Body of pancreas (tissue), 4 donors: ENCODE measurements around the gene OR2AP1. TPM values are rescaled to one million over a fixed set of nuclear protein-coding genes. Genes with fewer than 3 reads are reported as not detected.
"Not testable (repeated sequence)": the region's sequence is repeated elsewhere in the genome, so short reads cannot be mapped to it uniquely, and the experiment has no call there.

Source experiments
- ATAC-seq: fragments of 150-250 bp; one replicate; pipeline ENCODE4 v1.9.1; 2016
- DNase-seq, 4 donors: peaks; one replicate each; pipeline ENCODE4 v3.0.0-alpha.2; 2019
- H3K27ac ChIP-seq, 4 donors: fragments of 200-600 bp; sonication (generic); 1 replicate in 3 of 4; 2 replicates in 1 of 4; pipeline versions ENCODE4 v1.5.1 to v1.6.1; 2016 to 2019; ENCODE audit warnings: mild to moderate bottlenecking in 1 of 4, mixed read lengths in 1 of 4, moderate library complexity in 1 of 4
- H3K27me3 ChIP-seq, 2 donors: fragments of 200-600 bp; sonication (generic); one replicate each; pipeline ENCODE4 v1.6.0; 2016; ENCODE audit warnings: mild to moderate bottlenecking in 1 of 2
- H3K36me3 ChIP-seq, 2 donors: fragments of 200-600 bp; sonication (generic); replicated peaks in 1 of 2; 2 replicates each; pipeline ENCODE4 v1.5.1; 2016; ENCODE audit warnings: low read depth in 2 of 2; ENCODE audit not compliant: insufficient read depth in 1 of 2
- H3K4me1 ChIP-seq: fragments of 200-600 bp; sonication (generic); one replicate; pipeline ENCODE4 v1.6.0; 2016
- H3K4me3 ChIP-seq, 2 donors: fragments of 200-600 bp; sonication (generic); 1 replicate in 1 of 2; 2 replicates in 1 of 2; pipeline ENCODE4 v1.5.1; 2016 to 2019
- H3K9me3 ChIP-seq, 3 donors: fragments of 200-600 bp; sonication (generic); 1 replicate in 2 of 3; 2 replicates in 1 of 3; pipeline ENCODE4 v1.5.1; 2016
- POLR2A ChIP-seq, 3 donors: fragments of 450-650 bp; IDR thresholded peaks; one replicate each; pipeline ENCODE4 v1.6.1; 2016; ENCODE audit warnings: antibody characterized with exemption in 3 of 3, mild to moderate bottlenecking in 2 of 3
- WGBS, 2 donors: methylation state at CpG; one replicate each; pipeline ENCODE4 v1.1.5; 2017; 5-methylcytosine and 5-hydroxymethylcytosine counted together
- intact Hi-C: fragments of 100-400 bp; cut with DNase I; formaldehyde crosslinking; loops from one replicate; pipeline ENCODE4 v1.15.1; 2023
- total RNA-seq, 2 donors: library from RNA; depleted of rRNA; stranded (reverse); fragments of >200 nt; gene quantifications; one replicate each; pipeline ENCODE4 v1.1.0, GENCODE V29; 2016
- TF ChIP-seq, protein P1 (sequence below), 7 experiments: fragments of 450-650 bp in 4 of 7; fragments of 200-600 bp in 3 of 7; sonication (generic) in 3 of 7; IDR thresholded peaks; one replicate each; pipeline ENCODE4 v1.5.1; 2016 to 2019; ENCODE audit warnings: antibody characterized with exemption in 7 of 7

Gene OR2AP1
- total RNA-seq, 2 donors from 2014 or later: not detected

DNA sequence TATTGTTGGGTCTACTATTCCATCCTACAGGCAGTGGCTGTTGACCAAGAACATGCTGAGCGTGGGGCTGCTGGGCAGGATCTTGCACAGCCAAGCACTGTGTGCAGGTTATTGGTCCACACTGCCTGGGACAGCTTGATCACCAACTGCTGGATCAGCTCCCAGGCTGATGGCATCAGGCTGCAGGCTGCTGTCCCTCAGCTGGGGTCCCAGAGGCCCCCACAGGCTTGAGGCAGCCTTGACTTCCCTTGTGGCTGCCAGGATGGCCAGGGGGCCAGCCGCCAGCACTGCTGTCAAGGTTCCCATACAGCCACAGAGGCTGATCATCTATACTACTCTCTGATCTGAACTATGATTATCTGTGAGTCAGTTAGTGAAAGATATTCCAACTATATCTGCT lies 9.8 kb downstream of the OR2AP1 start:
- no peaks in the 10 kb centered on the region for H3K36me3 ChIP-seq
- intact Hi-C loops: no loop called here
- DNase-seq (no peak), ATAC-seq (no peak)
- H3K27me3 ChIP-seq: no peaks in the 10 kb centered on the region
- no peak overlapping the region for H3K4me3 ChIP-seq
- WGBS, 2 donors: 88 to 94% methylated on average over 2 of the region's 2 CpGs
- TF ChIP-seq, protein P1, sequence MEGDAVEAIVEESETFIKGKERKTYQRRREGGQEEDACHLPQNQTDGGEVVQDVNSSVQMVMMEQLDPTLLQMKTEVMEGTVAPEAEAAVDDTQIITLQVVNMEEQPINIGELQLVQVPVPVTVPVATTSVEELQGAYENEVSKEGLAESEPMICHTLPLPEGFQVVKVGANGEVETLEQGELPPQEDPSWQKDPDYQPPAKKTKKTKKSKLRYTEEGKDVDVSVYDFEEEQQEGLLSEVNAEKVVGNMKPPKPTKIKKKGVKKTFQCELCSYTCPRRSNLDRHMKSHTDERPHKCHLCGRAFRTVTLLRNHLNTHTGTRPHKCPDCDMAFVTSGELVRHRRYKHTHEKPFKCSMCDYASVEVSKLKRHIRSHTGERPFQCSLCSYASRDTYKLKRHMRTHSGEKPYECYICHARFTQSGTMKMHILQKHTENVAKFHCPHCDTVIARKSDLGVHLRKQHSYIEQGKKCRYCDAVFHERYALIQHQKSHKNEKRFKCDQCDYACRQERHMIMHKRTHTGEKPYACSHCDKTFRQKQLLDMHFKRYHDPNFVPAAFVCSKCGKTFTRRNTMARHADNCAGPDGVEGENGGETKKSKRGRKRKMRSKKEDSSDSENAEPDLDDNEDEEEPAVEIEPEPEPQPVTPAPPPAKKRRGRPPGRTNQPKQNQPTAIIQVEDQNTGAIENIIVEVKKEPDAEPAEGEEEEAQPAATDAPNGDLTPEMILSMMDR (IDR thresholded peaks at IDR 0.05): no peak
- no peak for TF ChIP-seq POLR2A (IDR thresholded peaks at IDR 0.05)
- no peak overlapping the region for H3K27ac ChIP-seq
- H3K4me1 ChIP-seq: no peaks in the 10 kb centered on the region
- no peaks in the 10 kb centered on the region for H3K9me3 ChIP-seq

DNA sequence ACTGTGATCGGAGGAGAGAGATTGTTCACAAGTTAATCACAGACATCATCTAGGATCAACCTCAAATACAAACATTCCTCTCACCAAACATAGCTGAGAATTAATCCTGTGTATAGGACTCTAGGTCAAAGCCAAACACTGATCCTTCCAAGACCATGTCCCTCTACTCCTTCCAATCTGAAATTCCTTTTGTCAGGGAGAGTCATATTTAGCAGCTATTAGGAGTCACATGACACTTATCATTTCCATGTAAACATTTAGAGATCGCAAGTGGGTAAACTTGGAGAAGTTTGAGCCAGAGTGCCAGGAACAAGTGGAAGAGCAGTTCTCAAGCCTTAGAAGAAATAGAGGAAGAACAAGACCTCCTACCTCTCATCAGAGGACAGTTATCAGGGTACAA lies 13.5 kb downstream of the OR2AP1 start:
- H3K27ac ChIP-seq: no peak overlapping the region
- intact Hi-C loops: no loop called here
- no peak overlapping the region for H3K4me3 ChIP-seq
- no peaks in the 10 kb centered on the region for H3K4me1 ChIP-seq
- H3K36me3 ChIP-seq: no peaks in the 10 kb centered on the region
- no peak for ATAC-seq
- TF ChIP-seq, protein P1 (IDR thresholded peaks at IDR 0.05): no peak
- no peak for TF ChIP-seq POLR2A (IDR thresholded peaks at IDR 0.05)
- H3K9me3 ChIP-seq: no peaks in the 10 kb centered on the region
- H3K27me3 ChIP-seq: no peaks in the 10 kb centered on the region
- 17 to 23% methylated on average over 2 of the region's 2 CpGs for WGBS, 2 donors
- no peak for DNase-seq

DNA sequence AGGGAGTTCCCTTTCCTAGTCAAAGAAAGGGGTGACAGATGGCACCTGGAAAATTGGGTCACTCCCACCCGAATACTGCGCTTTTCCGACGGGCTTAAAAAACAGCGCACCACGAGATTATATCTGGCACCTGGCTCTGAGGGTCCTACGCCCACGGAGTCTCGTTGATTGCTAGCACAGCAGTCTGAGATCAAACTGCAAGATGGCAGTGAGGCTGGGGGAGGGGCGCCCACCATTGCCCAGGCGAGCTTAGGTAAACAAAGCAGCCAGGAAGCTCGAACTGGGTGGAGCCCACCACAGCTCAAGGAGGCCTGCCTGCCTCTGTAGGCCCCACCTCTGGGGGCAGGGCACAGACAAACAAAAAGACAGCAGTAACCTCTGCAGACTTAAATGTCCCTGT lies 17.9 kb downstream of the OR2AP1 start:
- H3K27me3 ChIP-seq, H3K4me3 ChIP-seq, H3K4me1 ChIP-seq, DNase-seq, H3K9me3 ChIP-seq, H3K27ac ChIP-seq, ATAC-seq, intact Hi-C loops, H3K36me3 ChIP-seq: not testable (repeated sequence)
- WGBS, 2 donors: 67 to 78% methylated on average over 9 to 12 of the region's 12 CpGs

DNA sequence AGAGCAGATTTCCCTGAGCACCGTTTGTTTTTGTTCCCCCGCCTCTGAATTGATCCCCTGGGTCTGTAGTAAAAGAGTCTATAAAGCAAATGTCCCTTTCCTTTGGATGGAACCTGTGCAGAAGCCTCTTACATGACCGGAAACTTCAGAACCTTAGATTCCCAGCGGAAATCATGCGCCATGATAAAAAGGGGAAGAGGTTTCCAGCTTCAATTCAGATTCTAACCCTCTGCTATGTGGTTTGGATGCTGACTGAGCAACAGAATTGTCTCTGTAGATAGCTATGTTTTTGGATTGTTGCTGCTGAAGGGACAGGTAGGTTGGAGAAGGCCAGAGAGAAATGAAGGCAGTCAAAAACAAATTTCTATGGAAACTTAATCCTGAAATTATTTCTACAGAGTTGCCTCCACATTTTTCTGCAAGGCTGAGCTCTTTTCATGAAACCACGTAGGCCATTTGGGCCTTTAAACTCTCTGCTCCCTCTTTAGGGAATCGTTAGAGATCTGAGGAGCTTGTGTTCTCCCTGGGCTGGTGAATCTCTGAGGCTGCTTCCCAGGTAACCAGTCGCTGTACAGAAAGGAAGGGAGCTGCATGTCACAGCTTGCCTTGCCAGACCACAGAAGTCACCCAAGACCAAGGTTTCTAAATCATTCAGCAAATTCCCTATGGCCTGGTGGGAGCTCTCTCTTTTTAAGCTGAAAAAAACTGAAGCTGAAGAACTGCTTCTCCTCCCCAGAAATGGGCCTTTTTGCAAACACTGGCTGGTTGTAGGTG lies 35.7 kb downstream of the OR2AP1 start:
- Histone ChIP-seq H3K4me1 (no peaks in the 10 kb centered on the region), H3K4me3 (no peak overlapping the region), H3K27ac (no peak overlapping the region), H3K9me3 (no peaks in the 10 kb centered on the region), H3K36me3 (no peaks in the 10 kb centered on the region), H3K27me3 (no peaks in the 10 kb centered on the region)
- ATAC-seq (no peak), DNase-seq (no peak)
- intact Hi-C loops: no loop called here
- 74% methylated on average over 8 of the region's 8 CpGs for WGBS, 2 donors
- no peak for TF ChIP-seq POLR2A (IDR thresholded peaks at IDR 0.05)
- TF ChIP-seq, protein P1 (IDR thresholded peaks at IDR 0.05): no peak

DNA sequence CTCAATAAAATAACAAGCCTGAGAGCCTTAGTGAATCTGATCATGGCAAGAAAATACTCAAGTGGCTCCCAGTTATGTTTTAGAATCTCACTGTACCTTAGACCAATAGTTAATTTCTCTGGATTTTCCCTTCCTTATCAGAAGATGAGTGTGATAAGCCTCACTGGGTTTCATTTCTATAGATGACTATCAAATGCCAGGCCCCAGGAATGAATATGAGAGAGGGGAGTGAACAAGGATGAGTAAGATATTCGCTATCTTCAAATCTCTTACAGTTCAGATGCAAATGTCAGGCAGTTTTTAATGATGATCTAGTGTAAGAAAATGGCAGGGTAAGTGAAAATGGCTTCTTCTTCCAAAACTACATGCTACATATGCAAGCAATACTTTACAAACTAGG lies 38.3 kb downstream of the OR2AP1 start:
- WGBS, 2 donors: 83 to 88% methylated on average over 1 of the region's 1 CpG
- Histone ChIP-seq H3K4me3 (no peak overlapping the region), H3K27me3 (no peaks in the 10 kb centered on the region), H3K9me3 (peaks cover 0 to 8% (median 0%) of the 10 kb centered on the region in 3 donors), H3K36me3 (no peaks in the 10 kb centered on the region), H3K4me1 (no peaks in the 10 kb centered on the region), H3K27ac (no peak overlapping the region)
- ATAC-seq (no peak), DNase-seq (no peak)
- intact Hi-C loops: no loop called here
- TF ChIP-seq, protein P1 (IDR thresholded peaks at IDR 0.05): no peak
- TF ChIP-seq POLR2A (IDR thresholded peaks at IDR 0.05): no peak
